ENCODE data around the gene STARD10. TPM values are rescaled to one million over a fixed set of nuclear protein-coding genes. Genes with fewer than 3 reads are reported as not detected.

Gene STARD10
- total RNA-seq, 1 donor from 2014 or later: 20.9 TPM

GRCh38 chr11:72838691-72839305, 45.0 kb upstream of the STARD10 start:
- DNase-seq (ENCODE audit: low spot score in 2 of 2): no peak
- TF ChIP-seq, protein P1, sequence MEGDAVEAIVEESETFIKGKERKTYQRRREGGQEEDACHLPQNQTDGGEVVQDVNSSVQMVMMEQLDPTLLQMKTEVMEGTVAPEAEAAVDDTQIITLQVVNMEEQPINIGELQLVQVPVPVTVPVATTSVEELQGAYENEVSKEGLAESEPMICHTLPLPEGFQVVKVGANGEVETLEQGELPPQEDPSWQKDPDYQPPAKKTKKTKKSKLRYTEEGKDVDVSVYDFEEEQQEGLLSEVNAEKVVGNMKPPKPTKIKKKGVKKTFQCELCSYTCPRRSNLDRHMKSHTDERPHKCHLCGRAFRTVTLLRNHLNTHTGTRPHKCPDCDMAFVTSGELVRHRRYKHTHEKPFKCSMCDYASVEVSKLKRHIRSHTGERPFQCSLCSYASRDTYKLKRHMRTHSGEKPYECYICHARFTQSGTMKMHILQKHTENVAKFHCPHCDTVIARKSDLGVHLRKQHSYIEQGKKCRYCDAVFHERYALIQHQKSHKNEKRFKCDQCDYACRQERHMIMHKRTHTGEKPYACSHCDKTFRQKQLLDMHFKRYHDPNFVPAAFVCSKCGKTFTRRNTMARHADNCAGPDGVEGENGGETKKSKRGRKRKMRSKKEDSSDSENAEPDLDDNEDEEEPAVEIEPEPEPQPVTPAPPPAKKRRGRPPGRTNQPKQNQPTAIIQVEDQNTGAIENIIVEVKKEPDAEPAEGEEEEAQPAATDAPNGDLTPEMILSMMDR (IDR thresholded peaks at IDR 0.05): no peak
- intact Hi-C loops (cut with DNase I): no loop called here
- H3K36me3 ChIP-seq: peaks cover 28 to 46% of the 10 kb centered on the region in 2 donors
- peaks cover 8 to 32% of the 10 kb centered on the region in 2 donors for H3K4me1 ChIP-seq
- H3K4me3 ChIP-seq: no peak overlapping the region
- H3K27me3 ChIP-seq: no peaks in the 10 kb centered on the region
- no peaks in the 10 kb centered on the region for H3K9me3 ChIP-seq
- H3K27ac ChIP-seq: peak overlapping the region; percentile 4 to 43

DNA sequence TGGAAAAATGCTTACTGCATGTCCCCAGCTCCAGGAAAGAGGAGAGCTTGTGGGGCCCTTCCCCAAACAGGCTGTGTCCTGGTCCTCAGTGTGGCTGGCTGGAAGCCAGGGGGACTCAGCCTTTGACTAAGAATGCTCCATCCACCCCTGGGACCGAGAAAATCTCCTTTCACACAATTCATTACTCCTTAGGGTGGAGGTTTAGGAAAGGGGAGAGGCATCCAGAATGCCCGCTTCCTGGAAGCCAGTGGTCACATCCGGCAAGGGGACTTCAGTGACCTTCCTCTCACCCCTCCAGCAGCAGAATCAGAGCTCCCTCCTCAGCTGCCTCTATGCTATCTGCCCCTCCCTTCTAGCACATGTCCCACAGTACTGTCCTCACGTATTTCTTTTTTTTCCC, 42.3 kb upstream of the STARD10 start:
- TF ChIP-seq, protein P1 (IDR thresholded peaks at IDR 0.05): no peak
- Histone ChIP-seq H3K9me3 (no peaks in the 10 kb centered on the region), H3K4me1 (peaks cover 23 to 56% of the 10 kb centered on the region in 2 donors), H3K36me3 (peaks cover 16 to 25% of the 10 kb centered on the region in 2 donors), H3K4me3 (no peak overlapping the region), H3K27ac (peak overlapping the region; percentile 97 to 99), H3K27me3 (no peaks in the 10 kb centered on the region)
- intact Hi-C loops (cut with DNase I): no loop called here
- DNase-seq (ENCODE audit: low spot score in 2 of 2): no peak

- Histone ChIP-seq H3K27me3 (no peaks in the 10 kb centered on the region), H3K4me1 (peaks cover 23 to 56% of the 10 kb centered on the region in 2 donors), H3K9me3 (no peaks in the 10 kb centered on the region), H3K4me3 (peak overlapping the region in 1 of 2 donors; percentile 34), H3K36me3 (peaks cover 12 to 13% of the 10 kb centered on the region in 2 donors), H3K27ac (peak overlapping the region; percentile 97 to 99)
- DNase-seq (ENCODE audit: low spot score in 2 of 2): peak in 1 of 2 donors; percentile 88
- TF ChIP-seq, protein P1 (IDR thresholded peaks at IDR 0.05): no peak
- intact Hi-C loops (cut with DNase I): loop anchor here (1.0 to 5.0 kb wide), 3 partner anchors 307 to 452 kb away; partner anchors contain the start of gene FCHSD2
Observed at GRCh38 chr11:72834905-72835304, 41.1 kb upstream of the STARD10 start.

DNA sequence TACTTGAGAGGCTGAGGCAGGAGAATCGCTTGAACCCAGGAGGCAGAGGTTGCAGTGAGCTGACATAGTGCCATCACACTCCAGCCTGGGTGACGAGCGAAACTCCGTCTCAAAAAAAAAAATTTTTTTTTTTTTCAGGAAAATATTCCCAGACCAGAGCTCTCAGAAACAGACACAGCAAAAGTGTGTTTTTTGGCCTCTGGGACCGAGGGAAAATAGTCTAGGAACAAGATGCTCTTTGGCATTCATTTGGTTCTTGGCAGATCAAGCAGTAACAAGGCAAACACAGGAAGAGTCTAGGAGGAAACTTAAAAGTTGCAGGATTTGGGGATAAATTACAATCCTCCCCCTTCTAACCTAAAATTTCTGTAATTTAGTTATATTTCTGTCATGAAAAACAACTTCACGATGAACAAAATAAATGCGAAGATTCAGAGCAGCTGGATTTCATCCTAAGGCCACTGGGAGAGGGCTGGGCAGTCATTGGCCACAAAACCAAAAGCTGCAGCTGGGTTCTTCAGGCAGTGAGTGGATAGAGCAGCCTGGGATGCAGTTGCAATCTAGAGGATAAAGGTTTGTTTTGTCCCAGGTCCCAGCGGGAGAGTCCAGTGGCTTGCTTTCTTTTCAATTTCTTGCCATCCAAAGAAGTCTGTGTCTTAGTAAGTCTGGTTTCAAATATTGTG, 40.1 kb upstream of the STARD10 start:
- no peak for DNase-seq (ENCODE audit: low spot score in 2 of 2)
- H3K27me3 ChIP-seq: no peaks in the 10 kb centered on the region
- H3K27ac ChIP-seq: peak overlapping the region; percentile 97 to 99
- peaks cover 23 to 56% of the 10 kb centered on the region in 2 donors for H3K4me1 ChIP-seq
- TF ChIP-seq, protein P1 (IDR thresholded peaks at IDR 0.05): no peak
- H3K36me3 ChIP-seq: peaks cover 13% of the 10 kb centered on the region in 2 donors
- intact Hi-C loops (cut with DNase I): loop anchor here (1.0 to 5.0 kb wide), 3 partner anchors 308 to 453 kb away; partner anchors contain the start of gene FCHSD2
- peak overlapping the region; percentile 11 to 34 for H3K4me3 ChIP-seq
- H3K9me3 ChIP-seq: no peaks in the 10 kb centered on the region

- DNase-seq (ENCODE audit: low spot score in 2 of 2): no peak
- peaks cover 23 to 56% of the 10 kb centered on the region in 2 donors for H3K4me1 ChIP-seq
- no peaks in the 10 kb centered on the region for H3K9me3 ChIP-seq
- H3K4me3 ChIP-seq: no peak overlapping the region
- intact Hi-C loops (cut with DNase I): loop anchor here (5.0 kb wide), 1 partner anchor 454 kb away; no protein-coding TSS in a partner anchor
- H3K36me3 ChIP-seq: peaks cover 9 to 14% of the 10 kb centered on the region in 2 donors
- H3K27ac ChIP-seq: peak overlapping the region; percentile 97 to 99
- TF ChIP-seq, protein P1 (IDR thresholded peaks at IDR 0.05): no peak
- no peaks in the 10 kb centered on the region for H3K27me3 ChIP-seq
Observed at GRCh38 chr11:72833083-72833733, 39.4 kb upstream of the STARD10 start.
